Erythroblast (primary cell): ENCODE results near the gene GHRL.
A peak's percentile ranks its signal among the peaks of the same experiment; 100 is the strongest.

Source experiments
- DNase-seq, 2 experiments: peaks; one replicate each; lab custom pipeline; 2025; lab: John Stamatoyannopoulos, UW
- GATA1 ChIP-seq: IDR thresholded peaks from 2 replicates; pipeline ENCODE4 v1.6.1; 2011; ENCODE audit warnings: low read depth, mild to moderate bottlenecking, control low read depth, low read length, moderate library complexity
- POLR2A ChIP-seq: IDR thresholded peaks from 2 replicates; pipeline ENCODE4 v1.6.1; 2011; ENCODE audit warnings: mild to moderate bottlenecking, low read length

GHRL gene

DNA sequence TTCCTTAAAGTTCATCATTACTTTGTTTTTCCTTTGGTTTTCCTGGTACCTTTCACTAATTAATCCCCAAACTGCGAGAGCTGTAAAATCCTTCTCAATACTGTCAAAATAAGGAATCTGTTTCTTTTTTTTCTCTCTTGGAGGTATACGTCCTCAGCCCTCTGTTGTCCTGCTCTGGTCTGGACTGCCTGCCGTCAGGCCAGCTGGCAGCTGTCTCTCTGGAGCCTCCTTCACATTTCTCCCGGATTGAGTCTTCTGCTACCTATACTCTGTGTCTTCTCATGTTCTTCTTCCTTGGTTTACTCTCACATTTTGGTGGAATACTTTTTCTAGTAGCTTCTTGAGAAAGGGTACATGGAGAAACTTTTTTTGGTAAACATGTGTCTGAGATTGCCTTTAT, 30.7 kb downstream of the GHRL start:
- TF ChIP-seq GATA1 (no peak), POLR2A (no peak)
- no peak for DNase-seq

DNA sequence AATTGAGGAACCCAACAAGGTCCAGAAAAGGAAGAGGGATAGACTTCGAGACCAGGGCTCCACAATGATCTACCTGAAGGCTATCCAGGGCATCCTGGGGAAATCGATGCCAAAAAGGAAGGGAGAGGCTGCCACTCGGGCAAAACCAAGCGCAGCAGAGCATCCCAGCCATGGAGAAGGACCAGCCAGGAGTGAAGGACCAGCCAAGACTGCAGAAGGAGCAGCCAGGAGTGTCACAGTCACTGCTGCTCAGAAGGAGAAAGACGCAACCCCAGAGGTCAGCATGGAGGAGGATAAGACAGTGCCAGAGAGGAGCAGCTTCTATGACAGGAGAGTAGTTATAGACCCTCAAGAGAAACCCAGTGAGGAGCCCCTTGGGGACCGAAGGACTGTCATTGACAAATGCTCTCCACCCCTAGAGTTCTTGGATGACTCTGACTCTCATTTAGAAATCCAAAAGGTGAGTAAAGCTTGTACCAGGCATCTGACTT, 32.5 kb downstream of the GHRL start:
- TF ChIP-seq GATA1 = no peak
- TF ChIP-seq POLR2A = no peak
- DNase-seq = no peak

- TF ChIP-seq GATA1 (no peak), POLR2A (no peak)
- no peak for DNase-seq
These were observed 32.9 kb downstream of the GHRL start for GRCh38 chr3:10259798-10260197.

- no peak for TF ChIP-seq POLR2A
- no peak for TF ChIP-seq GATA1
- no peak for DNase-seq
These were observed 33.7 kb downstream of the GHRL start for GRCh38 chr3:10259036-10259435.

- no peak for DNase-seq
- TF ChIP-seq POLR2A = no peak
- TF ChIP-seq GATA1 = no peak
These were observed 36.9 kb downstream of the GHRL start for GRCh38 chr3:10255835-10256234.

DNA sequence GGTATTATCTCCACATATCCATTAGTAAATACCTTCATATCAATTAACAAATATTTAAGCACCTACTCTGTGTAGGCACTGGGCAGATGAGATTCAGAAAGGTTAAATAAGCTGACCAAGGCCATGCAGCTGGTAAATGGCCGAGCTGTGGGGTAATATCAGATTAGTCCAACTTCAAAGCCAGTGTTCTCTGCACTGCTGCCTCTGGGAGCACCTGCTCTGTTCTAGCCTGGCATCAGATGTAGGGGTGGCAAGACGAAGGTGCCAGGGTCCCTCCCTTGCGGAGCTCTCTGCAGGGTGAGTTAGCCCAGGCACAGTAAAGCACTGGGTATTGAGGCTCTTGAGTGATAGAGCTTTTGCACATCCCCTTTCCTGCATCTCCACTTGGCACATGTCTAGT, 39.0 kb downstream of the GHRL start:
- no peak for TF ChIP-seq GATA1
- TF ChIP-seq POLR2A = no peak
- no peak for DNase-seq

DNA sequence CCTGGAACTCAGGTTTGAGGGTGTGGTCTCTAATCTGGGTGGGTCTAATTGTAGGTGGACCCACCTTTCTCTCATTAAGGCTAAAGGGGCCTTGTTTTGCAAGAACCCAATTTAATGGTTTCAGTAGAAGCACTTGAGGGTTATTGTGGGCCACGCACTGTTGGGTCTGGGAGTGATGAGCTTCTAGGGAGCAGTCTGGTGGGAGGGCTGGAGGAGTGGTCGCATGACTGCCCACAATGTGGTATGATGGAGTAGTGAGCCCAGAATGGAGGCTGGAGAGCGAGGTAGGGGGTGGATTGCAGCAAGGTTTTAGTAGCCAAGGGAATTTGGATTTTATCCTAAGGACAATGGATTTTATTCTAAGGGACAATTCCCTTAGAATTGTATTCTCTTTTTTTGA, 41.7 kb downstream of the GHRL start:
- no peak for TF ChIP-seq GATA1
- TF ChIP-seq POLR2A = no peak
- no peak for DNase-seq

DNA sequence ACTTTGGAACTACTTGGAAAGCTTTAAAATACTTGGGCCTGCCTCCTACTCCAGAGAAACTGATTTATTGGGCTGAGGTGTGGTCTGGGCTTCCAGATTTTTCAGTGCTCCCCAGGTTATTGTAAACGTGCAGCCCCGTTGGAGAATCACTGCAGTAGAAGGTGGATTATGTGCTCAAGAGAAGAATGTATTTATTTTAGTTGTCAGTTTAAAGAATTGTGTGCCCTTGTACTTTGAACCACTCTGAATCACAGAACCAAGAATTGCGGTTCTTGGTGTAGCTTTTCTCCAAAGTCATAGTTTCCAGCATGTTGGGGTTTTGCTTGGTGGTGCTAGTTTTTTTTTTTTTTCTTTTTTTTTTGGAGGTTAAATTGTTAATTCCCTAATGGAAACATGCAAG, 42.9 kb downstream of the GHRL start:
- no peak for TF ChIP-seq GATA1
- no peak for TF ChIP-seq POLR2A
- DNase-seq = no peak

GRCh38 chr3:10248984-10249748, 43.6 kb downstream of the GHRL start:
- TF ChIP-seq POLR2A (no peak), GATA1 (no peak)
- peak; percentile 46 to 59 for DNase-seq

DNA sequence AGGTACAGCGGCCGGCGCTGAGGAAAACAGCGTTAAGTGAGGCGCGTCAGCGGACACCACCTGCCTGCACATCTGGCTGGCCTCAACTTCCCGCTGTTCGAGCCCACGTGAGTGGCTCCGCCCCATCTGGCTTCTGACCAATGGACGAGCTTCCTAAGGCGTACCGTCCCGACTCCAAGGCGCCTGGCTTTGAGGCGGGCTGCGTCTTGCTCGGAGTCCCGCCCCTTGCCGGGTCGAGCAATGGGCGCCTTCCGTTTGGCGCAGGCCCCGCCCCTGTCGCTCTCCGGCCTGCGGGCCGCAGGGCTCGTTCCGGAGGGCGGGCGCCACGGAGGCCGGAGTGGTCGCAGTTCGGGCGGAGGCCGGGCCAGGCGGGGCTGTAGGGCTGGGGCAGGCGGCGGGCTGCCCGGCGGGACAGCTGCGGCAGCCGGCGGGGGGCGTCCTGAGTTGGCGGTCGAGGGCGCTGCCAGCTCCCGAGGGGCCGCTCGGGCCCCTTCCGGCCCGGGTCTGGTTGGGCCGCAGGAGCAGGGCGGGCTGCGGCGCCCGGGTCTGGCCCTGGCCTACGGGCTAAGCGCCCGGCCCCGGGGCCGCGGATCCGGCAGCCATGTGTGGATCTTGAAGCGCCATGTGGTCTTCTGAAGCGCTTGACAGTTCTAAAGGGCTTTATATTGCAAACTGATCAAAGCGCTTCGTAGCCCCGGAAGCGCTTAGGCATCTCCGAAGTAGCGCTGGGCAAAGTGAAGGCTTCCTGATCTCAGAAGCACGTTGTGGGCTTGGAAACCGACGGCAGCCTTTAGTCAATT, 44.4 kb downstream of the GHRL start, which contains the start of gene TATDN2:
Gene TATDN2, plus strand, starts transcription at position 276 of the 800 bp plus-strand sequence. CDS start 742 bp downstream, outside the sequence.
- no peak for TF ChIP-seq GATA1
- TF ChIP-seq POLR2A = peak; percentile 91
- DNase-seq = peak; percentile 96 to 97

GRCh38 chr3:10247679-10248183, 45.0 kb downstream of the GHRL start:
- no peak for DNase-seq
- TF ChIP-seq GATA1 (no peak), POLR2A (no peak)

DNA sequence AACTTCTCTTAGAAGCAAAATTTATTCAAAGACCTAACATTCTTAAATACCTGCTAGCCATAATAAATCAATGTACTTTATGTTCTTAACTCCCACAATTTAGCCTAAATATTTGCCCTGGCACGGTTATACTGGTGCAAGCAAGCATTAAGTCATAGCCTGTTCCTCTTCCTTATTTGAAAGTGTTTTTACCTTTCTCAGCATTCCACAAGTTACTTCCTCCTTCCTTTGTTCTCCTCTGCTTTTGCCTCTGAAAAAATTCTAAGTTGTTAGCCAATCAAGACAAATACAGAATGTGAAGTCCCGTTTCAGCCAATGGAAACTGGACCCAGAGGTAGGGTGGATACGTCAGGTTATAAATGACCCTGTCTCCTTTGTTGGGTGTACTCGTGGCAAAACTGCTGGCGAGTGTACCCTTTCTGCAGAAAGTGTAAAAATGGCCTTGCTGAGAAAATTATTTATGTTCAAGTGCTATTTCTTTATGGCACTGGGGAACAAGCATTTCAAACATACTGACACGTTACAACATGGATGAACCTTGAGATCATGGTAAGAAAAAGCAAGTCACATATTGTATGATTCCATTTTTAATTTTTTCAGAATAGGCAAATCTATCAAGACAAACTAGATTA, 47.5 kb downstream of the GHRL start:
- no peak for TF ChIP-seq GATA1
- TF ChIP-seq POLR2A = no peak
- DNase-seq = no peak

- DNase-seq = no peak
- TF ChIP-seq GATA1 = no peak
- no peak for TF ChIP-seq POLR2A
These were observed 48.7 kb downstream of the GHRL start for GRCh38 chr3:10244009-10244408.
